HG03439 (cell line): ENCODE results near the gene MOB4.
"Not testable (repeated sequence)": the region's sequence is repeated elsewhere in the genome, so short reads cannot be mapped to it uniquely, and the experiment has no call there.

Source experiments
- ATAC-seq: cut with Tn5 transposase; IDR thresholded peaks from one replicate; pipeline ENCODE4 v1.9.1; 2021; ENCODE audit warnings: mild to moderate bottlenecking, moderate library complexity; ENCODE audit not compliant: unreplicated experiment

Gene MOB4

DNA sequence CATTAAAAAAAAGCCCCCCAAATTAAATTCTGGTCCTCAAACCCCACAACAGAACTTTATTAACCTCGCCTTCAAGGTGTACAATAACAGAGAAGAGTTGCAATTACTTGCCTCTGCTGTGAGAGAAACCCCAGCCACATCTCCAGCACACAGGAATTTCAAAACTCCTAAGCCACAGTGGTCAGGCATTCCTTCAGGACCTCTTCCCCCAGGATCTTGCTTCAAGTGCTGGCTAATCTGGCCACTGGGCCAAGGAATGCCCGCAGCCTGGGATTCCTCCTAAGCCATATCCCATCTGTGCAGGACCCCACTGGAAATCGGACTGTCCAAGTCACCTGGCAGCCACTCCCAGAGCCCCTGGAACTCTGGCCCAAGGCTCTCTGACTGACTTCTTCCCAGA lies 64.3 kb downstream of the MOB4 start:
- ATAC-seq = not testable (repeated sequence)

DNA sequence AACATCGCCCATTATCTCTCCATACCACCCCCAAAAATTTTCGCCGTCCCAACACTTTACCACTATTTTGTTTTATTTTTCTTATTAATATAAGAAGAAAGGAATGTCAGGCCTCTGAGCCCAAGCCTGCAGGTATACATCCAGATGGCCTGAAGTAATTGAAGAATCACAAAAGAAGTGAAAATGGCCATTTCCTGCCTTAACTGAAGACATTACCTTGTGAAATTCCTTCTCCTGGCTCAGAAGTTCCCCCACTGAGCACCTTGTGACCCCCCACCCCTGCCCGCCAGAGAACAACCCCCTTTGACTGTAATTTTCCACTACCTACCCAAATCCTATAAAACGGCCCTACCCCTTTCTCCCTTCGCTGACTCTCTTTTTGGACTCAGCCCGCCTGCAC lies 71.4 kb downstream of the MOB4 start:
- not testable (repeated sequence) for ATAC-seq

DNA sequence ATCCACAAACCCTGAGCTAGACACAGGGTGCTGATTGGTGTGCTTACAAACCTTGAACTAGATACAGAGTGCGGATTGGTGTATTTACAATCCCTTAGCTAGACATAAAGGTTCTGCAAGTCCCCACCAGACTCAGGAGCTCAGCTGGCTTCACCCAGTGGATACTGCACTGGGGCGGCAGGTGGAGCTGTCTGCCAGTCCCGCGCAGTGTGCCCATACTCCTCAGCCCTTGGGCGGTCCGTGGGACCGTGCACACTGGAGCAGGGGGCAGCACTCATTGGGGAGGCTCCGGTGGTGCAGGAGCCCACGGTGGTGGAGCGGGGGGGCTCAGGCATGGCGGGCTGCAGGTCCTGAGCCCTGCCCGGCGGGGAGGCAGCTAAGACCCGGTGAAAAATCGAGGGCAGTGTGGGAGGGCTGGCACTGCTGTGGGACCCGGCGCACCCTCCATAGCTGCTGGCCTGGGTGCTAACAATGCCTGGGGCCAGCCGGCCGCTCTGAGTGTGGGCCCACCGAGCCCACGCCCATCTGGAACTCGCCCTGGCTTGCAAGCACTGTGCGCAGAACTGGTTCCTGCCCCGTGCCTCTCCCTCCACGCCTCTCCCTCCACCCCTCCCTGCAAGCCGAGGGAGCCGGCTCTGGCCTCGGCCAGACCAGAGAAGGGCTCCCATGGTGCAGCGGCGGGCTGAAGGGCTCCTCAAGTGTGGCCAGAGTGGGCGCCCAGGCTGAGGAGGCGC lies 75.6 kb downstream of the MOB4 start:
- ATAC-seq = no peak

DNA sequence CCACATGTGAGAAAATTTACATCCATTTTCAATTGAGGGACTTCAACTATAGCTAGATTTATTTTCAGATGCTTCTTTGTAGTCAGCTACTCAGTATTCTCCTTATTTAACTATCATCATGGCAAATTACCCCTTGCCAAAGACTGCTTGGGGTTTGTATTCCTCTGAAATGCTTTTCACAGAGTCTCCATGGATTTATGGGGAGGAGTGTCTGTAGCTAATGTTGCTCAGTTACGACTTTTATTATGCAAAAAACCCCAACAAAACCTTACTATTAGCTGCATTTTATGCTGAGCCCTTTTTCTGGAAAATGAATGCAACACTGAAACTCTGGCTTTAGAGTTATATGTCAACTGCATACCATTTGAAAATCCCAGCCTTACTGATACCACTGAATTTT lies 80.9 kb downstream of the MOB4 start:
- ATAC-seq = no peak

DNA sequence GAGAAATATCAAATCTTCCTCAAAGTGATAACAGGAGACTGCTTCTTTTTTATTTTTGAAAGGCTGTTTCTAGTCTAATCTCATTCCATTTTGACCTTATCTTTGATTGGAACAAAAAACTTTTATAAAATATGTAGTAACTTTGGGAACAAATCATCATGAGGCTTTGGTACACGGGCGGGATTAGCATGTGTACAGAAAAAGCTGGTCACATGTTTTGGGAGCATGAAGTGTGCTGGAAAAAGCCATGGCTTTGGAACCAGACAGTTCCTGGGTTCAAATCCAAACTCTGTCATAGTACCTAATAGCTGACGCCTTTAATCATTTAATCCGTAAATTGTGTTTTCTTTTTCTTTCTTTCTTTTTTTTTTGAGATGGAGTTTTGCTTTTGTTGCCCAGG lies 81.3 kb downstream of the MOB4 start:
- no peak for ATAC-seq

DNA sequence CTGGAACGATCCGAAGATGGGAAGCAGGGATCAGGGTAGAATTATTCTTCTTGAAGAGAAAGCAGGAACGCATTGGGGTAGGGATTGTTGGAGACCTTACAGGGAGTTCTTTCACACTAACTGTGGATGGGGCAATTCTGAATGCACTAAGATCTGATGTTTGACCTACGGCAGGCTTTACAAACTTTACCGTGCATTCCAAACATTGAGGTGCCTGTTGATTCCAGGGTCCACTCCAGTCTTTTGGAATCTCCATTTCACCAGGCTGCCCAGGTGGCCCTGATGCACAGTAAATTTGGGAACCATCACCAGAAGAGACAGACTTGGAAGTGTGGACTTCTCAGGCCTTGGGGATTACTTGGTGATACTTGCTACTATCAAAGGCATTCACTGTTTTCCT lies 82.6 kb downstream of the MOB4 start:
- no peak for ATAC-seq

DNA sequence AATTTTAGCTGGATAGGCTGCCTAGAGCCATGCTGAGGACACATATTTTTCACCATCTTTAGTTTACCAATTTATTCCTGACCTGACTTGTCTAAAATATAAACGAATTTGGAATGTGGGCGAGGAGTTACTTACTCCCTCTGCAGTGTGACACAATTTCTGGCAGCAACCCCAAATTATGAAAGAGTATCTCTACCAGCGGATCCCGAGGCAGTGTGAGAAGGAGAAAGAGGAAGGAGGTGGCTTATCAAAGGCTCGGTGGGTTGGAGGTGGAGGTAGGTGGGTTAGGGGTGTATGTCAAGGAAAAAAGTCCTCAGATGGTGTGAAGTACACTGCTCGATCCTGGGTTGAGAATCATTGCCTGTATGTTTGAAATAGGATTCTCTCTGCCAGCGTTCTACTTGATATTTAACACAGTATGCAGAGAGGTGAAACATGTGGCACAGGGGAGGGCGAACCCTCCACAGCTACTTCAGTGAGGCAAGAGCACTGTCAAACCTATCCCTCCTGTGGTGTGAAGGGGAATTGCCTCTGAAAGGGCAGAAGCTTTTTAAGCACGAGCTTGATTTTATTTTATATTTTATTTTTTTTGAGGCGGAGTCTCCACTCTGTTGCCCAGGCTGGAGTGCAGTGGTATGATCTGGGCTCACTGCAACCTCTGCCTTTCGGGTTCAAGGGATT lies 83.6 kb downstream of the MOB4 start:
- ATAC-seq = no peak

DNA sequence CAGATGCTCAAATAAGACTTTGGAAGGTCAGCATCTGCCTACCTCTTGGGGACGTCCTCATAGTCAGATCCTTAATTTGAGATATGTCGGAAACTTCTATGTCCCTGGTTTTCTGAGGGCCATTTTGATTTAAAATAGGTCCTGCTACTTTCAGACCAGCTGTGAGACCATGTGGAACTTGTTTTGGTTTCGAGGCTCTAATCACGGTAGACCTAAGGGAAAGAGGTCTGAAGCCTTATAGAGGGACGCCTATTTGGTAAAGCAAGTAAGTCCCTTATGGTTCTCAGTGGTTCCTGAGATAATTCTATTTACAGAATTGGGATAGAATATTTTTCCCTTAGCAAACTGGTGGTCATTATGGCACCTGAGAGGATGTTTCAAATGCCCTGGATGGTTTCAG lies 84.4 kb downstream of the MOB4 start:
- ATAC-seq = no peak

DNA sequence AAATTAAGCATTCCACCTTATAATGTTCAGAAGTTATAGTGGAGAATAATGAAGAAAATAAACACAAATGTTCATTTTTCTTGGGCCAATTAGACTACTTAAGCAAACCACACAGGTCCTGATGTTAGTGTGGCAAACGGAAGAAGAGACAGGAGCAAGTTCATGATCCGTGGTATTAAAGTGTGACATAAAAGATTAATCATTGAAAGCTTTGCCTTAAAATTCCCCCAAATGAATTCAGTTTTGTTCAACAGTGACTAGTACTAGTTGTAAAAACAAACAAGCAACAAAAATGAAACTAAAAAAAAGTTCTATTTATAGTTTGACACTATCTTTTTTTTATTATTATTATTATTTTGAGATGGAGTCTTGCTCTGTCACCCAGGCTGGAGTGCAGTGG lies 85.9 kb downstream of the MOB4 start:
- no peak for ATAC-seq
